ENCODE data around the gene ZSCAN5B.

DNA sequence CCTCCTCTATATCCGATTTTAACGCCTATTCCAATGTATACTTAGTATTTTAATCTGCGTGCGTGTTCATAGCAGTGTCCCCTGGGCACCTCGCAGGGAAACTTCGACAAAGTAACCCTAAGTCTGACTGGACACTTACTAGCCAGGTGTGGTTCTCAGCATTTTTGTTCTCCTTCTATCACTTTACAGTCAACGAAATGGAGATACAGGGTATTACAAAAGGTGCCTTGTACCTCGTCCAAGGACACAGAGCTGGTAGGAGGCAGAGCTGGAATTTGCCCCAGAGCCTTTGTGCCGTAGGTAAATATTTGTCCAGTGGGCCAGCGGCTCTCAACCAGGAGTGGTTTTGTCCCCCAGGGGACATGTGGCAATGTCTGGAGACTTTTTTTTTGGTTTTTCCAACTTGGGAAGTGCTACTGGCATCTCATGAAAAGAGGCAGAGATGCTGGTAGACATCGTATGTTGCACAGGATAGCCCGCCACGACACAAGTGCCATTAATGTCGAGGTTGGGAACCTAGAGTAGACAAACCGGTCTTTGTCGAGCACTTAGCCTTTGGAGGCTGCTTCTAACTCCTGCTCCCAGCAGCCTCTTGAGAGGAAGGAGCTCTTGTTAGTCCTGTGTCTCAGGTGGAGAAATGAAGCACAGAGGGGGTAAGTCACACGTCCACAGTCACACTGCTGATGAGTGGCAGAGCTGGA is 55.3 kb downstream of the ZSCAN5B start:
- TF ChIP-seq ZNF263 (CRISPR knock-in tag; IDR thresholded peaks at IDR 0.05; ENCODE audit: low read depth) (no peak), CTCF (IDR thresholded peaks at IDR 0.05) (no peak), ZNF121 (CRISPR knock-in tag; IDR thresholded peaks at IDR 0.05) (no peak), ZNF416 (CRISPR knock-in tag; IDR thresholded peaks at IDR 0.05) (no peak), ELF4 (CRISPR knock-in tag; IDR thresholded peaks at IDR 0.05; ENCODE audit: low read depth) (no peak), NR2C2 (CRISPR knock-in tag; IDR thresholded peaks at IDR 0.05) (no peak), ATF3 (CRISPR knock-in tag; conservative IDR thresholded peaks at IDR 0.05) (no peak)
- TF ChIP-seq, protein P1, sequence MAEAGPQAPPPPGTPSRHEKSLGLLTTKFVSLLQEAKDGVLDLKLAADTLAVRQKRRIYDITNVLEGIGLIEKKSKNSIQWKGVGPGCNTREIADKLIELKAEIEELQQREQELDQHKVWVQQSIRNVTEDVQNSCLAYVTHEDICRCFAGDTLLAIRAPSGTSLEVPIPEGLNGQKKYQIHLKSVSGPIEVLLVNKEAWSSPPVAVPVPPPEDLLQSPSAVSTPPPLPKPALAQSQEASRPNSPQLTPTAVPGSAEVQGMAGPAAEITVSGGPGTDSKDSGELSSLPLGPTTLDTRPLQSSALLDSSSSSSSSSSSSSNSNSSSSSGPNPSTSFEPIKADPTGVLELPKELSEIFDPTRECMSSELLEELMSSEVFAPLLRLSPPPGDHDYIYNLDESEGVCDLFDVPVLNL (CRISPR knock-in tag; IDR thresholded peaks at IDR 0.05; ENCODE audit: borderline replicate concordance, low read depth): no peak
- TF ChIP-seq, protein P2, sequence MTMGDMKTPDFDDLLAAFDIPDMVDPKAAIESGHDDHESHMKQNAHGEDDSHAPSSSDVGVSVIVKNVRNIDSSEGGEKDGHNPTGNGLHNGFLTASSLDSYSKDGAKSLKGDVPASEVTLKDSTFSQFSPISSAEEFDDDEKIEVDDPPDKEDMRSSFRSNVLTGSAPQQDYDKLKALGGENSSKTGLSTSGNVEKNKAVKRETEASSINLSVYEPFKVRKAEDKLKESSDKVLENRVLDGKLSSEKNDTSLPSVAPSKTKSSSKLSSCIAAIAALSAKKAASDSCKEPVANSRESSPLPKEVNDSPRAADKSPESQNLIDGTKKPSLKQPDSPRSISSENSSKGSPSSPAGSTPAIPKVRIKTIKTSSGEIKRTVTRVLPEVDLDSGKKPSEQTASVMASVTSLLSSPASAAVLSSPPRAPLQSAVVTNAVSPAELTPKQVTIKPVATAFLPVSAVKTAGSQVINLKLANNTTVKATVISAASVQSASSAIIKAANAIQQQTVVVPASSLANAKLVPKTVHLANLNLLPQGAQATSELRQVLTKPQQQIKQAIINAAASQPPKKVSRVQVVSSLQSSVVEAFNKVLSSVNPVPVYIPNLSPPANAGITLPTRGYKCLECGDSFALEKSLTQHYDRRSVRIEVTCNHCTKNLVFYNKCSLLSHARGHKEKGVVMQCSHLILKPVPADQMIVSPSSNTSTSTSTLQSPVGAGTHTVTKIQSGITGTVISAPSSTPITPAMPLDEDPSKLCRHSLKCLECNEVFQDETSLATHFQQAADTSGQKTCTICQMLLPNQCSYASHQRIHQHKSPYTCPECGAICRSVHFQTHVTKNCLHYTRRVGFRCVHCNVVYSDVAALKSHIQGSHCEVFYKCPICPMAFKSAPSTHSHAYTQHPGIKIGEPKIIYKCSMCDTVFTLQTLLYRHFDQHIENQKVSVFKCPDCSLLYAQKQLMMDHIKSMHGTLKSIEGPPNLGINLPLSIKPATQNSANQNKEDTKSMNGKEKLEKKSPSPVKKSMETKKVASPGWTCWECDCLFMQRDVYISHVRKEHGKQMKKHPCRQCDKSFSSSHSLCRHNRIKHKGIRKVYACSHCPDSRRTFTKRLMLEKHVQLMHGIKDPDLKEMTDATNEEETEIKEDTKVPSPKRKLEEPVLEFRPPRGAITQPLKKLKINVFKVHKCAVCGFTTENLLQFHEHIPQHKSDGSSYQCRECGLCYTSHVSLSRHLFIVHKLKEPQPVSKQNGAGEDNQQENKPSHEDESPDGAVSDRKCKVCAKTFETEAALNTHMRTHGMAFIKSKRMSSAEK (CRISPR knock-in tag; IDR thresholded peaks at IDR 0.05; ENCODE audit: borderline replicate concordance): no peak
- TF ChIP-seq, protein P3, sequence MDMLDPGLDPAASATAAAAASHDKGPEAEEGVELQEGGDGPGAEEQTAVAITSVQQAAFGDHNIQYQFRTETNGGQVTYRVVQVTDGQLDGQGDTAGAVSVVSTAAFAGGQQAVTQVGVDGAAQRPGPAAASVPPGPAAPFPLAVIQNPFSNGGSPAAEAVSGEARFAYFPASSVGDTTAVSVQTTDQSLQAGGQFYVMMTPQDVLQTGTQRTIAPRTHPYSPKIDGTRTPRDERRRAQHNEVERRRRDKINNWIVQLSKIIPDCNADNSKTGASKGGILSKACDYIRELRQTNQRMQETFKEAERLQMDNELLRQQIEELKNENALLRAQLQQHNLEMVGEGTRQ (CRISPR knock-in tag; IDR thresholded peaks at IDR 0.05): no peak
- TF ChIP-seq, protein P4, sequence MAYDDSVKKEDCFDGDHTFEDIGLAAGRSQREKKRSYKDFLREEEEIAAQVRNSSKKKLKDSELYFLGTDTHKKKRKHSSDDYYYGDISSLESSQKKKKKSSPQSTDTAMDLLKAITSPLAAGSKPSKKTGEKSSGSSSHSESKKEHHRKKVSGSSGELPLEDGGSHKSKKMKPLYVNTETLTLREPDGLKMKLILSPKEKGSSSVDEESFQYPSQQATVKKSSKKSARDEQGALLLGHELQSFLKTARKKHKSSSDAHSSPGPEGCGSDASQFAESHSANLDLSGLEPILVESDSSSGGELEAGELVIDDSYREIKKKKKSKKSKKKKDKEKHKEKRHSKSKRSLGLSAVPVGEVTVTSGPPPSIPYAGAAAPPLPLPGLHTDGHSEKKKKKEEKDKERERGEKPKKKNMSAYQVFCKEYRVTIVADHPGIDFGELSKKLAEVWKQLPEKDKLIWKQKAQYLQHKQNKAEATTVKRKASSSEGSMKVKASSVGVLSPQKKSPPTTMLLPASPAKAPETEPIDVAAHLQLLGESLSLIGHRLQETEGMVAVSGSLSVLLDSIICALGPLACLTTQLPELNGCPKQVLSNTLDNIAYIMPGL (CRISPR knock-in tag; IDR thresholded peaks at IDR 0.05): no peak
- TF ChIP-seq, protein P5, sequence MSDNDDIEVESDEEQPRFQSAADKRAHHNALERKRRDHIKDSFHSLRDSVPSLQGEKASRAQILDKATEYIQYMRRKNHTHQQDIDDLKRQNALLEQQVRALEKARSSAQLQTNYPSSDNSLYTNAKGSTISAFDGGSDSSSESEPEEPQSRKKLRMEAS (CRISPR knock-in tag; IDR thresholded peaks at IDR 0.05): no peak
- TF ChIP-seq, protein P6, sequence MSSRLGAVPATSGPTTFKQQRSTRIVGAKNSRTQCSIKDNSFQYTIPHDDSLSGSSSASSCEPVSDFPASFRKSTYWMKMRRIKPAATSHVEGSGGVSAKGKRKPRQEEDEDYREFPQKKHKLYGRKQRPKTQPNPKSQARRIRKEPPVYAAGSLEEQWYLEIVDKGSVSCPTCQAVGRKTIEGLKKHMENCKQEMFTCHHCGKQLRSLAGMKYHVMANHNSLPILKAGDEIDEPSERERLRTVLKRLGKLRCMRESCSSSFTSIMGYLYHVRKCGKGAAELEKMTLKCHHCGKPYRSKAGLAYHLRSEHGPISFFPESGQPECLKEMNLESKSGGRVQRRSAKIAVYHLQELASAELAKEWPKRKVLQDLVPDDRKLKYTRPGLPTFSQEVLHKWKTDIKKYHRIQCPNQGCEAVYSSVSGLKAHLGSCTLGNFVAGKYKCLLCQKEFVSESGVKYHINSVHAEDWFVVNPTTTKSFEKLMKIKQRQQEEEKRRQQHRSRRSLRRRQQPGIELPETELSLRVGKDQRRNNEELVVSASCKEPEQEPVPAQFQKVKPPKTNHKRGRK (CRISPR knock-in tag; IDR thresholded peaks at IDR 0.05; ENCODE audit: borderline replicate concordance): no peak

All from WTC11 (cell line).